Vagina (tissue), 2 donors: ENCODE data around the gene EFCAB6. TPM values are rescaled to one million over a fixed set of nuclear protein-coding genes. Genes with fewer than 3 reads are reported as not detected.

ENCODE experiments used
- DNase-seq, 2 donors: peaks; one replicate each; pipeline ENCODE4 v3.0.0-alpha.2; 2017; ENCODE audit errors: extremely low spot score in 2 of 2
- H3K27ac ChIP-seq: fragments of 200-600 bp; sonication (generic); one replicate; pipeline ENCODE4 v1.5.1; 2019
- H3K27me3 ChIP-seq: fragments of 200-600 bp; sonication (generic); one replicate; pipeline ENCODE4 v1.5.1; 2019
- H3K36me3 ChIP-seq, 2 donors: fragments of 200-600 bp; sonication (generic); one replicate each; pipeline ENCODE4 v1.5.1; 2017 to 2019
- H3K4me1 ChIP-seq: fragments of 200-600 bp; sonication (generic); one replicate; pipeline ENCODE4 v1.5.1; 2019
- H3K4me3 ChIP-seq, 2 donors: fragments of 200-600 bp; sonication (generic); 1 replicate in 1 of 2; 2 replicates in 1 of 2; pipeline ENCODE4 v1.5.1; 2016 to 2019
- H3K9me3 ChIP-seq: fragments of 200-600 bp; sonication (generic); one replicate; pipeline ENCODE4 v1.5.1; 2019
- CTCF ChIP-seq, 3 experiments: fragments of 450-650 bp in 2 of 3; fragments of 200-600 bp in 1 of 3; sonication (generic) in 1 of 3; IDR thresholded peaks; one replicate each; pipeline ENCODE4 v1.5.1; 2017 to 2019; ENCODE audit warnings: antibody characterized with exemption in 3 of 3, mild to moderate bottlenecking in 2 of 3, moderate library complexity in 2 of 3
- POLR2A ChIP-seq, 2 donors: fragments of 450-650 bp; IDR thresholded peaks; one replicate each; pipeline ENCODE4 v1.6.1; 2017; ENCODE audit warnings: antibody characterized with exemption in 2 of 2, mild to moderate bottlenecking in 2 of 2, moderate library complexity in 2 of 2
- POLR2AphosphoS5 ChIP-seq, 2 donors: sonication (generic); formaldehyde crosslinking; IDR thresholded peaks; one replicate each; pipeline ENCODE4 v1.9.0; 2017; ENCODE audit warnings: antibody characterized with exemption in 2 of 2, mild to moderate bottlenecking in 2 of 2, low read depth in 1 of 2; ENCODE audit not compliant: insufficient read depth in 1 of 2
- intact Hi-C: fragments of 100-400 bp; cut with DNase I; formaldehyde crosslinking; loops from one replicate; pipeline ENCODE4 v1.15.1; 2023
- total RNA-seq: library from RNA; depleted of rRNA; stranded (reverse); fragments of >200 nt; gene quantifications from one replicate; pipeline ENCODE4 v1.2.3, GENCODE V29; 2016

The EFCAB6 gene
- total RNA-seq, 1 donor from 2014 or later, result 1.7 TPM

- intact Hi-C loops, result no loop called here
- Histone ChIP-seq H3K36me3 (no peaks in the 10 kb centered on the region), H3K4me3 (no peak overlapping the region)
Measured at GRCh38 chr22:43508489-43508888, 303.6 kb downstream of the EFCAB6 start.

DNA sequence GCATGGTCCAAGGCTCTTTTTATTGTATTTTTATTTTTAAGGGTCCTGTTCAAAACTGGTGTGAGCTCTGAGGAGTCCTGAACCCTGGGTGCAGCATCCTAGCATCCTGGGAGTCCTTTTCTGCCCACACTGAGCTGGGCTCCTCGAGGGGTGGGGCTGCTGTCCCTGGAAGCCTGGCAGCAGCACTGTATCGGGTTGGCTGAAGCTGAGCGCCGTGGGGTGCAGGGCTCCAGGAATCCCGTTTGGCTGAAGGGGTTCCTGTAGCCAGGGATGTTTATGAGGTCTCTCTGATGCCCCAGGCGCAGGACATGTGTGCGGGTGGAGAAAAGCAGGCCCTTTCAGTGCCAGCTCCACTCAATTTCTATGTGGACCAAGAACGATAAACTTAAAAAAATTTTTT is 304.9 kb downstream of the EFCAB6 start:
- TF ChIP-seq CTCF (IDR thresholded peaks at IDR 0.05) (no peak), POLR2A (IDR thresholded peaks at IDR 0.05) (no peak), POLR2AphosphoS5 (IDR thresholded peaks at IDR 0.05; ENCODE audit: insufficient read depth in 1 of 2, low read depth in 1 of 2) (no peak)
- DNase-seq, result no peak
- Histone ChIP-seq H3K4me1 (no peaks in the 10 kb centered on the region), H3K9me3 (no peaks in the 10 kb centered on the region), H3K36me3 (no peaks in the 10 kb centered on the region), H3K27me3 (no peaks in the 10 kb centered on the region), H3K4me3 (no peak overlapping the region), H3K27ac (no peak overlapping the region)
- intact Hi-C loops, result no loop called here

More at GRCh38 chr22:43508489-43508888, 303.6 kb downstream of the EFCAB6 start:
- Histone ChIP-seq H3K4me1 (no peaks in the 10 kb centered on the region), H3K9me3 (no peaks in the 10 kb centered on the region), H3K27ac (no peak overlapping the region), H3K27me3 (no peaks in the 10 kb centered on the region)
- TF ChIP-seq POLR2AphosphoS5 (IDR thresholded peaks at IDR 0.05; ENCODE audit: insufficient read depth in 1 of 2, low read depth in 1 of 2) (no peak), CTCF (IDR thresholded peaks at IDR 0.05) (no peak), POLR2A (IDR thresholded peaks at IDR 0.05) (no peak)
- no peak for DNase-seq

GRCh38 chr22:43506487-43506886 is 305.6 kb downstream of the EFCAB6 start:
- no peaks in the 10 kb centered on the region for H3K4me1 ChIP-seq
- TF ChIP-seq POLR2A (IDR thresholded peaks at IDR 0.05) (no peak), CTCF (IDR thresholded peaks at IDR 0.05) (no peak)
- no peaks in the 10 kb centered on the region for H3K36me3 ChIP-seq
- intact Hi-C loops, result no loop called here
- H3K4me3 ChIP-seq, result no peak overlapping the region
- DNase-seq, result no peak
- H3K9me3 ChIP-seq, result no peaks in the 10 kb centered on the region
- H3K27me3 ChIP-seq, result no peaks in the 10 kb centered on the region
- H3K27ac ChIP-seq, result no peak overlapping the region

GRCh38 chr22:43505896-43506295 is 306.2 kb downstream of the EFCAB6 start:
- H3K27ac ChIP-seq, result no peak overlapping the region
- no peaks in the 10 kb centered on the region for H3K9me3 ChIP-seq
- H3K4me1 ChIP-seq, result no peaks in the 10 kb centered on the region
- H3K4me3 ChIP-seq, result no peak overlapping the region
- H3K36me3 ChIP-seq, result no peaks in the 10 kb centered on the region
- TF ChIP-seq POLR2AphosphoS5 (IDR thresholded peaks at IDR 0.05; ENCODE audit: insufficient read depth in 1 of 2, low read depth in 1 of 2) (no peak), POLR2A (IDR thresholded peaks at IDR 0.05) (no peak), CTCF (IDR thresholded peaks at IDR 0.05) (no peak)
- intact Hi-C loops, result no loop called here
- no peak for DNase-seq
- H3K27me3 ChIP-seq, result no peaks in the 10 kb centered on the region

DNA sequence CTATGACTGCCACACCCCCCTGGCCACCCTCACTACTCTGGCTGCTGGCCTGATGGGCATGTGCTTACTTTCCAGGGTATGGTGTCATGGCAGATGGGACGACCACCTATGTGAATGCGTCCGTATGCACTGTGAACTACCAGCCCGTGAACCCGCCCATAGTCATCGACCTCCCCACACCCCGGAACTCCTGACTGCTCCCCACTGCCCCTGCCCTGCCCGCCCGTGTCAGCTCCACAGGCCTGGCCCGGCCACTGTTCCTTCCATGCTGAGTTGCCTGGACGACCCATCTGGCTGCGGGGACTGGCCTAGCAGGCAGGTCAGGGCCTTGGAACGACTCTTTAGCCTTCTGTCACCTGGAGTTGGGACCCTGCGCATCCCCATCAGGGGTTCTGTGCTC is 306.7 kb downstream of the EFCAB6 start:
- intact Hi-C loops, result no loop called here
- no peak for DNase-seq
- TF ChIP-seq CTCF (IDR thresholded peaks at IDR 0.05) (no peak), POLR2AphosphoS5 (IDR thresholded peaks at IDR 0.05; ENCODE audit: insufficient read depth in 1 of 2, low read depth in 1 of 2) (no peak), POLR2A (IDR thresholded peaks at IDR 0.05) (no peak)
- H3K27me3 ChIP-seq, result no peaks in the 10 kb centered on the region
- no peaks in the 10 kb centered on the region for H3K4me1 ChIP-seq
- H3K4me3 ChIP-seq, result no peak overlapping the region
- H3K9me3 ChIP-seq, result no peaks in the 10 kb centered on the region
- no peaks in the 10 kb centered on the region for H3K36me3 ChIP-seq
- no peak overlapping the region for H3K27ac ChIP-seq
